H9 (cell line): Measurements from ENCODE around the gene HOXD8. TPM values are rescaled to one million over a fixed set of nuclear protein-coding genes. Genes with fewer than 3 reads are reported as not detected.

Experiments used
- DNase-seq: peaks from one replicate; pipeline ENCODE4 v3.0.0-alpha.2; 2017
- H2AFZ ChIP-seq: one replicate; pipeline ENCODE4 v1.6.1; 2013; ENCODE audit warnings: mild to moderate bottlenecking, low read length, control low read depth, moderate library complexity
- H2AK5ac ChIP-seq: 2 replicates; pipeline ENCODE4 v1.6.1; 2013; ENCODE audit warnings: low read length, control low read depth, mixed read lengths; ENCODE audit not compliant: insufficient read length
- H2BK120ac ChIP-seq: one replicate; pipeline ENCODE4 v1.6.1; 2013; ENCODE audit warnings: low read depth, mild to moderate bottlenecking, low read length, control low read depth, inconsistent platforms; ENCODE audit not compliant: poor library complexity, severe bottlenecking
- H2BK12ac ChIP-seq: 2 replicates; pipeline ENCODE4 v1.6.1; 2013; ENCODE audit warnings: low read length, control low read depth, mixed read lengths, low read depth; ENCODE audit not compliant: insufficient read length
- H2BK15ac ChIP-seq: 2 replicates; pipeline ENCODE4 v1.6.1; 2013; ENCODE audit warnings: low read depth, low read length, control low read depth
- H2BK20ac ChIP-seq: one replicate; pipeline ENCODE4 v1.6.1; 2013; ENCODE audit warnings: low read depth, mild to moderate bottlenecking, low read length, control low read depth, inconsistent platforms; ENCODE audit not compliant: poor library complexity, severe bottlenecking
- H2BK5ac ChIP-seq: 2 replicates; pipeline ENCODE4 v1.6.1; 2013; ENCODE audit warnings: low read length, control low read depth, mixed read lengths; ENCODE audit not compliant: insufficient read length
- H3K14ac ChIP-seq: 2 replicates; pipeline ENCODE4 v1.6.1; 2013; ENCODE audit warnings: low read length, control low read depth; ENCODE audit not compliant: insufficient read depth
- H3K18ac ChIP-seq: 2 replicates; pipeline ENCODE4 v1.6.1; 2013; ENCODE audit warnings: low read depth, mild to moderate bottlenecking, mixed read lengths, low read length, control low read depth; ENCODE audit not compliant: insufficient read length
- H3K23ac ChIP-seq: 2 replicates; pipeline ENCODE4 v1.6.1; 2013; ENCODE audit warnings: low read length, control low read depth, mixed read lengths, low read depth; ENCODE audit not compliant: insufficient read length
- H3K23me2 ChIP-seq: 2 replicates; pipeline ENCODE4 v1.6.1; 2013; ENCODE audit warnings: low read depth, mild to moderate bottlenecking, mixed read lengths, low read length, control low read depth; ENCODE audit not compliant: insufficient read length, poor library complexity, severe bottlenecking
- H3K27ac ChIP-seq: 2 replicates; pipeline ENCODE4 v1.5.1; 2013; ENCODE audit warnings: low read length, control low read depth, mixed read lengths, low read depth; ENCODE audit not compliant: insufficient read length
- H3K27me3 ChIP-seq: 2 replicates; pipeline ENCODE4 v1.6.1; 2013; ENCODE audit warnings: low read length, control low read depth, inconsistent platforms; ENCODE audit not compliant: insufficient read depth
- H3K4ac ChIP-seq: 2 replicates; pipeline ENCODE4 v1.6.1; 2013; ENCODE audit warnings: low read depth, mild to moderate bottlenecking, control low read depth, inconsistent platforms, low read length, moderate library complexity
- H3K4me1 ChIP-seq: 2 replicates; pipeline ENCODE4 v1.6.1; 2013; ENCODE audit warnings: low read length, control low read depth, inconsistent platforms; ENCODE audit not compliant: insufficient read depth
- H3K4me2 ChIP-seq: 2 replicates; pipeline ENCODE4 v1.6.1; 2013; ENCODE audit warnings: low read length, control low read depth, mixed read lengths; ENCODE audit not compliant: insufficient read length, insufficient read depth
- H3K56ac ChIP-seq: 2 replicates; pipeline ENCODE4 v1.6.1; 2013; ENCODE audit warnings: low read depth, mild to moderate bottlenecking, mixed read lengths, low read length, control low read depth; ENCODE audit not compliant: insufficient read length
- H3K79me1 ChIP-seq: 2 replicates; pipeline ENCODE4 v1.6.1; 2013; ENCODE audit warnings: low read depth, mild to moderate bottlenecking, moderate library complexity, low read length, control low read depth, inconsistent platforms; ENCODE audit not compliant: insufficient read depth, poor library complexity, severe bottlenecking
- H3K79me2 ChIP-seq: 2 replicates; pipeline ENCODE4 v1.6.1; 2013; ENCODE audit warnings: low read length, control low read depth, inconsistent platforms; ENCODE audit not compliant: insufficient read depth
- H3K9ac ChIP-seq: 2 replicates; pipeline ENCODE4 v1.6.1; 2013; ENCODE audit warnings: low read length, control low read depth, mixed read lengths; ENCODE audit not compliant: insufficient read length; ENCODE audit errors: extremely low read depth
- H3K9me3 ChIP-seq: one replicate; pipeline ENCODE4 v1.6.1; 2013; ENCODE audit warnings: low read depth, low read length, inconsistent platforms; ENCODE audit not compliant: control insufficient read depth
- H3T11ph ChIP-seq: one replicate; pipeline ENCODE4 v1.6.1; 2013; ENCODE audit warnings: mild to moderate bottlenecking, low read length, control low read depth, inconsistent platforms
- H4K20me1 ChIP-seq: one replicate; pipeline ENCODE4 v1.6.1; 2013; ENCODE audit not compliant: control insufficient read depth, insufficient read length, insufficient read depth
- H4K5ac ChIP-seq: 2 replicates; pipeline ENCODE4 v1.6.1; 2013; ENCODE audit warnings: low read depth, mild to moderate bottlenecking, mixed read lengths, low read length, control low read depth; ENCODE audit not compliant: insufficient read length
- H4K8ac ChIP-seq: replicated peaks from 2 replicates; pipeline ENCODE4 v1.6.1; 2013; ENCODE audit warnings: low read length, control low read depth, mixed read lengths, low read depth; ENCODE audit not compliant: insufficient read length
- H4K91ac ChIP-seq: 2 replicates; pipeline ENCODE4 v1.6.1; 2013; ENCODE audit warnings: low read depth, mild to moderate bottlenecking, moderate library complexity, mixed read lengths, low read length, control low read depth; ENCODE audit not compliant: insufficient read length
- H3K27ac Mint-ChIP-seq, 3 experiments: 2 replicates in 2 of 3; 3 replicates in 1 of 3; pipeline ENCODE4 v1.8.0; 2020 to 2021; ENCODE audit warnings: mixed read lengths in 3 of 3, mild to moderate bottlenecking in 1 of 3, moderate library complexity in 1 of 3
- H3K27me3 Mint-ChIP-seq: 2 replicates; pipeline ENCODE4 v1.8.0; 2021; ENCODE audit warnings: low read depth, mild to moderate bottlenecking, moderate library complexity, mixed read lengths
- H3K36me3 Mint-ChIP-seq, 3 experiments: 2 replicates in 2 of 3; 3 replicates in 1 of 3; pipeline ENCODE4 v1.8.0; 2020 to 2021; ENCODE audit warnings: low read depth in 3 of 3, mixed read lengths in 3 of 3; ENCODE audit not compliant: insufficient read depth in 1 of 3
- H3K4me1 Mint-ChIP-seq, 2 experiments: 2 replicates each; pipeline ENCODE4 v1.8.0; 2020; ENCODE audit warnings: mixed read lengths in 2 of 2
- H3K4me3 Mint-ChIP-seq, 2 experiments: 2 replicates in 1 of 2; 3 replicates in 1 of 2; pipeline ENCODE4 v1.8.0; 2020 to 2021; ENCODE audit warnings: mild to moderate bottlenecking in 2 of 2, mixed read lengths in 2 of 2, moderate library complexity in 1 of 2
- H3K9me3 Mint-ChIP-seq, 2 experiments: 2 replicates in 1 of 2; 3 replicates in 1 of 2; pipeline ENCODE4 v1.8.0; 2020; ENCODE audit warnings: mild to moderate bottlenecking in 2 of 2, mixed read lengths in 2 of 2, moderate library complexity in 1 of 2
- CTCF ChIP-seq: fragments of 200-600 bp; sonication (generic); conservative IDR thresholded peaks from 3 replicates; pipeline ENCODE4 v1.8.0; 2021; ENCODE audit warnings: antibody characterized with exemption, mild to moderate bottlenecking
- WGBS: extraction: QIAGEN DNeasy Blood & Tissue Kit; methylation state at CpG from one replicate; pipeline ENCODE4 v1.1.7; 2013; ENCODE audit warnings: missing lambda C conversion rate, low lambda C conversion rate, mixed read lengths; ENCODE audit not compliant: insufficient read length; ENCODE audit errors: extremely low coverage; 5-methylcytosine and 5-hydroxymethylcytosine counted together
- total RNA-seq: library from RNA; stranded (reverse); gene quantifications from 2 replicates; pipeline ENCODE4 v1.2.1, GENCODE V29; 2021

Gene HOXD8
- total RNA-seq, 1 experiment from 2014 or later, result not detected

- no peak overlapping the region for H3K14ac ChIP-seq
- no peak overlapping the region for H3K4ac ChIP-seq
- no peaks in the 10 kb centered on the region for H3K4me1 ChIP-seq
- no peaks in the 10 kb centered on the region for H3K79me2 ChIP-seq
- H3T11ph ChIP-seq, result no peak overlapping the region
- H3K9me3 ChIP-seq, result no peaks in the 10 kb centered on the region
- no peaks in the 10 kb centered on the region for H3K79me1 ChIP-seq
- H2BK20ac ChIP-seq, result no peak overlapping the region
- Mint-ChIP-seq H3K27ac (no peak overlapping the region), H3K4me3 (peak overlapping the region in 1 of 2 experiments; percentile 64; a peak in 3 of 5 replicates), H3K9me3 (peaks cover 5 to 13% of the 10 kb centered on the region in 2 experiments), H3K27me3 (peaks cover 97% of the 10 kb centered on the region), H3K36me3 (no peaks in the 10 kb centered on the region), H3K4me1 (peaks cover 14 to 39% of the 10 kb centered on the region in 2 experiments)
- H4K8ac ChIP-seq, result no peak overlapping the region
- no peaks in the 10 kb centered on the region for H3K23me2 ChIP-seq
- WGBS, result no CpG with 5 or more reads among the region's 26 CpGs
- no peak overlapping the region for H3K56ac ChIP-seq
- no peak overlapping the region for H2BK15ac ChIP-seq
- H4K91ac ChIP-seq, result no peak overlapping the region
- TF ChIP-seq CTCF, result no peak
- no peak overlapping the region for H2AK5ac ChIP-seq
- no peak overlapping the region for H2AFZ ChIP-seq
- H3K27me3 ChIP-seq, result peaks cover 95% of the 10 kb centered on the region
- no peak overlapping the region for H2BK12ac ChIP-seq
- H3K27ac ChIP-seq, result no peak overlapping the region
- H4K20me1 ChIP-seq, result no peaks in the 10 kb centered on the region
- no peak overlapping the region for H3K18ac ChIP-seq
- no peak overlapping the region for H4K5ac ChIP-seq
- H3K9ac ChIP-seq, result no peak overlapping the region
- peak; percentile 28 for DNase-seq
- no peak overlapping the region for H3K4me2 ChIP-seq
- H2BK120ac ChIP-seq, result no peak overlapping the region
- no peak overlapping the region for H2BK5ac ChIP-seq
- H3K23ac ChIP-seq, result no peak overlapping the region
Observed at GRCh38 chr2:176084611-176085119, 44.8 kb upstream of the HOXD8 start.
